Mesangial cell (primary cell): ENCODE results near the gene C5orf22. TPM values are rescaled to one million over a fixed set of nuclear protein-coding genes. Genes with fewer than 3 reads are reported as not detected.

Experiments used
- total RNA-seq: library from RNA; depleted of rRNA; stranded (reverse); fragments of >200 nt; gene quantifications from 2 replicates; pipeline ENCODE4 v1.2.3, GENCODE V29; 2015

C5orf22 gene
- total RNA-seq = 16.1 TPM in 2 replicates

GRCh38 chr5:31531888-31532547, at the start of gene C5orf22, which contains the start of gene DROSHA:
Gene C5orf22 (plus strand): TSS chr5:31532301. CDS start chr5:31532393, 92 bp downstream.
Gene DROSHA (minus strand): TSS chr5:31532093. CDS start chr5:31529059, 3,034 bp downstream.

Other genes with a start within 250 kb of the C5orf22 start
- gene DROSHA, start 208 bp upstream of the C5orf22 start, total RNA-seq = 30.8 and 34.7 TPM in 2 replicates
- gene PDZD2, start 106.8 kb downstream of the C5orf22 start, total RNA-seq = 1.3 and 3.8 TPM in 2 replicates